Measurements from ENCODE around the gene PEX5.

DNA sequence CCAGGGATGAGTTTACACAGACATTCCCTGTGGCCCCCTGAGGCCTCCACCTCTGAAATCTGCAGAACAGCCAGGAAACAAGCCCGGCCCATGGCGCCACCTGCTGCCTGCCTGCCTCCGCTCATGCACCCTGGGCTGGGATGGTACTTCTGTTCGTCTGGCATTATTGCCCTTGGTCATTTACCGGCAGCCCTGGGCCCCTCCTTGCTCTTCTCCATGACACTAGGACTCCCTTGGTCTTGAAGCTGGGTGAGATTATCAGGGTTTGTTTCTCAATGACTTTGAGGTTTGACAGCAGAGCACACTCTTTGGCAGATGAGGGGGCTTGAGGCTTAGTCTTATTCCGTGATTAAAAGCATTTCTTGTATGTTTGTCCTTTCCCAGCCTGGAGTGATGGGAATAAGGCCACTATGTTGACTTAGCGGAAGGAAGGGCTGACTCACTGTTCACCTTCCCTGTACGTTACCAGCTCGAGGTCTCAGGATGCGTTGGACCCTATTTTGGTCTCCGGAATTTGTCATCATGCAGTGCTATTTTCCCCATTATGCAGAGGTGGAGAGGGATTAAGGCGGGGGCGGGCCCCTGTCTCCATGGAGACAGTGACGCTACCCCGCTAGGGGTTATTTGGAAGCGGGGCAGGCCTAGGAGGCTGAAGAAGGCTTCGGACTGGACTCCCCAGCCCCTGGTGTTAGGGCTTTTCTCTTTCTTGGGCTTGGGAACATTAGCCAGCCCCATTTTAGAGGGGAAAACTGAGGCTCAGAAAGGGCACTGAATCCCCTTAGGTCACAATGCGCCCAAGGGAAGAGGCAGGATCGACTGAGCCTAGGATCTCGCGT is 706 bp upstream of the PEX5 start:
- TF ChIP-seq, protein P1, sequence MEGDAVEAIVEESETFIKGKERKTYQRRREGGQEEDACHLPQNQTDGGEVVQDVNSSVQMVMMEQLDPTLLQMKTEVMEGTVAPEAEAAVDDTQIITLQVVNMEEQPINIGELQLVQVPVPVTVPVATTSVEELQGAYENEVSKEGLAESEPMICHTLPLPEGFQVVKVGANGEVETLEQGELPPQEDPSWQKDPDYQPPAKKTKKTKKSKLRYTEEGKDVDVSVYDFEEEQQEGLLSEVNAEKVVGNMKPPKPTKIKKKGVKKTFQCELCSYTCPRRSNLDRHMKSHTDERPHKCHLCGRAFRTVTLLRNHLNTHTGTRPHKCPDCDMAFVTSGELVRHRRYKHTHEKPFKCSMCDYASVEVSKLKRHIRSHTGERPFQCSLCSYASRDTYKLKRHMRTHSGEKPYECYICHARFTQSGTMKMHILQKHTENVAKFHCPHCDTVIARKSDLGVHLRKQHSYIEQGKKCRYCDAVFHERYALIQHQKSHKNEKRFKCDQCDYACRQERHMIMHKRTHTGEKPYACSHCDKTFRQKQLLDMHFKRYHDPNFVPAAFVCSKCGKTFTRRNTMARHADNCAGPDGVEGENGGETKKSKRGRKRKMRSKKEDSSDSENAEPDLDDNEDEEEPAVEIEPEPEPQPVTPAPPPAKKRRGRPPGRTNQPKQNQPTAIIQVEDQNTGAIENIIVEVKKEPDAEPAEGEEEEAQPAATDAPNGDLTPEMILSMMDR (conservative IDR thresholded peaks at IDR 0.05; ENCODE audit: low read depth, low read length), result peak; percentile 69
- TF ChIP-seq EZH2 (IDR thresholded peaks at IDR 0.05; ENCODE audit: low read length, unreplicated experiment) (no peak), EZH2phosphoT487 (IDR thresholded peaks at IDR 0.05; ENCODE audit: borderline replicate concordance, low read length) (no peak)
